Effector CD4-positive, alpha-beta T cell (primary cell): Measurements from ENCODE around the gene FKBP10. TPM values are rescaled to one million over a fixed set of nuclear protein-coding genes. Genes with fewer than 3 reads are reported as not detected.
"Not testable (repeated sequence)": the region's sequence is repeated elsewhere in the genome, so short reads cannot be mapped to it uniquely, and the experiment has no call there.

Experiments used
- DNase-seq: peaks from one replicate; pipeline ENCODE4 v3.0.0-alpha.2; 2020
- total RNA-seq: gene quantifications from one replicate; lab custom pipeline; 2026; lab: John Stamatoyannopoulos, UW

FKBP10 gene, protein sequence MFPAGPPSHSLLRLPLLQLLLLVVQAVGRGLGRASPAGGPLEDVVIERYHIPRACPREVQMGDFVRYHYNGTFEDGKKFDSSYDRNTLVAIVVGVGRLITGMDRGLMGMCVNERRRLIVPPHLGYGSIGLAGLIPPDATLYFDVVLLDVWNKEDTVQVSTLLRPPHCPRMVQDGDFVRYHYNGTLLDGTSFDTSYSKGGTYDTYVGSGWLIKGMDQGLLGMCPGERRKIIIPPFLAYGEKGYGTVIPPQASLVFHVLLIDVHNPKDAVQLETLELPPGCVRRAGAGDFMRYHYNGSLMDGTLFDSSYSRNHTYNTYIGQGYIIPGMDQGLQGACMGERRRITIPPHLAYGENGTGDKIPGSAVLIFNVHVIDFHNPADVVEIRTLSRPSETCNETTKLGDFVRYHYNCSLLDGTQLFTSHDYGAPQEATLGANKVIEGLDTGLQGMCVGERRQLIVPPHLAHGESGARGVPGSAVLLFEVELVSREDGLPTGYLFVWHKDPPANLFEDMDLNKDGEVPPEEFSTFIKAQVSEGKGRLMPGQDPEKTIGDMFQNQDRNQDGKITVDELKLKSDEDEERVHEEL
- not detected for total RNA-seq

DNA sequence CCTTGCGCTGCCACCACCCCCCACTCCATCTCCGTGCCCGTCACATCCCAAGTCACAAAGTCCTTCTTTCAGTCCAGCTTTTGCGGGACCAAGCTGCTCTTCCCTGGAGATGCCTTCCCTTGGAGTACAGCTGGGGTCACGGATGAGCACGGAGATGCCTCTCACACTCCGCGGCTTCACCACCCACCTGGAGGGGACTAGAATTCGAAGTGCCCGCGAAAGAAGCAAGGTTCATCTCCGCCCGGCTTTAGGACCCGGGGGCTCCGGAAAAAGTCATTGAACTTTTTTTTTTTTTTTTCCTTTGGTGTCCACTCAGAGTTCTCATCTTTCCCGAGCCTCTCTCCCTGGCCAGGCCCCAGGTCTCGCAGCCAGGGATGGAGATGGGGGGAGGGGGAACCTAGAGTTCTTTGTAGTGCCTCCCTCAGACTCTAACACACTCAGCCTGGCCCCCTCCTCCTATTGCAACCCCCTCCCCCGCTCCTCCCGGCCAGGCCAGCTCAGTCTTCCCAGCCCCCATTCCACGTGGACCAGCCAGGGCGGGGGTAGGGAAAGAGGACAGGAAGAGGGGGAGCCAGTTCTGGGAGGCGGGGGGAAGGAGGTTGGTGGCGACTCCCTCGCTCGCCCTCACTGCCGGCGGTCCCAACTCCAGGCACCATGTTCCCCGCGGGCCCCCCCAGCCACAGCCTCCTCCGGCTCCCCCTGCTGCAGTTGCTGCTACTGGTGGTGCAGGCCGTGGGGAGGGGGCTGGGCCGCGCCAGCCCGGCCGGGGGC is at the start of gene FKBP10:
FKBP10 (plus strand) TSS at position 624 of the 771 bp plus-strand sequence; CDS start at position 655, 31 bp downstream.
- DNase-seq, result peak; percentile 12

DNA sequence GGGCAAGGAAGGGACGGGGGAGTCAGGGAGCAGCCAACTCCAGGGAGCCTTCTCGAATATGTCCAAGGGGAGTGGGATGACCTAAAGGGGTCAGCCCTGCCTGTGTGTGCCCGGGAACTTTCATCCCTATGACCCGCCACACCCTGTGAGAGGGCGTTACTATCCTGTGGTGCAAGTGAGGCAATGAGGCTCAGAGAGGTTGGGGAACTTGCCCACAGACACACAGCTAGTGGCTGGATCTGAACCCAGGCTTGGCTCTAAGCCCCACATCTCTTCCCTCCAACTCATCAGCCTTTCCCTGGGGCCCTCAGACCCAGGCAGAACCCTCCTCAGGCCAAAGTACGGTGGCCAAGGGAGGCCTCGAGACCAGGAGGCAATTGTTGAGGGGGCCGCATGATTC is 49.5 kb upstream of the FKBP10 start:
- no peak for DNase-seq

DNA sequence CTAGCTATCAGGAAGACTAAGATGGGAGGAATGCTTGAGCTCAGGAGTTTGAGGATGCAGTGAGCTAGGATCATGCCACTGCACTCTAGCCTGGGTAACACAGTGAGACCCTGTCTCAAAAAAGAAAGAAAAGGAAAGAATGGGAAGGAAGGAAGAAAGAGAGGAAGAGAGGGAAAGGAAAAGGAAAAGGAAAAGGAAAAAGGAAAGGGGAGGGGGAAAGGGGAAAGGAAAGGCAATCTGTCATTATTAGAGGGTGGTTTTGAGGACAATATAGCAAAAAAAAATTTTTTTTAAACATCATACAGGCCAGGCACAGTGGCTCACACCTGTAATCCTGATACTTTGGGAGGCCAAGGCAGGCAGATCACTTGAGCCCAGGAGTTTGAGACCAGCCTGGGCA is 46.7 kb upstream of the FKBP10 start:
- DNase-seq, result no peak

DNA sequence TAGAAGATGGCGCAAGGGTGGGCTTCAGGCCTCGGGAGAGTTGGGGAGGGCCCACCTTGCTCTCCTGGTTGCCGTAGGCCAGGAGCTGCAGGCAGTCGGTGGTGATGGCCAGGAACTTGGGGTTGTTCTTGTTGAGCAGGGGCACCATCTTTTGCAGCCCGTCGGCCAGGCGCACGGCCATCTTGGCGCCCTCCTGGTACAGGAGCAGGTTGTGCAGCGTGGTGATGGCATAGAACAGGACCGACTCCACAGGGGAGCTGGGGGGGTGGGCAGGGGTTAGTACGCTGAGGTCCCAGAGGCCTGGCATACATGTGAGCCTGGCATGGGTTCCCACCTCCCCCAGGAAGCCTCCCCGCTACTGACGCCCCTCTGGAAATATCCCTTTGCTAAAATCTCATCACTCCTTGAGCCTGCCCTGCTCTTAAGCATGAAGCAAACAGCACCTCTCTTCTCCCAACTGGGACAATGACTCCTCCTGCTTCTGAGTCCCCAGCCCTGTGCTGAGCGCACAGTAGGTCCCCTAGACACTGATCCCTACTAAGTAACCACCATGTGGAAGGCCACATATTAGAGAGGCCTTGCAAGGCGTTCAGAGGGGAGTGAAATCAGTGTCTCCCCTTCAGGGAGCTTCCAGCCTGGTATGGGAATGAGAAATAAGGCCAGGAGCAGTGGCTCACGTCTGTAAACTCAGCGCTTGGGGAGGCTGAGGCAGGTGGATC is 45.3 kb upstream of the FKBP10 start:
- DNase-seq, result no peak

GRCh38 chr17:41768682-41769288 is 44.0 kb upstream of the FKBP10 start:
- no peak for DNase-seq

GRCh38 chr17:41769346-41769862 is 43.4 kb upstream of the FKBP10 start:
- DNase-seq, result no peak

GRCh38 chr17:41769985-41770384 is 42.8 kb upstream of the FKBP10 start:
- DNase-seq, result no peak

GRCh38 chr17:41771389-41772206 is 41.2 kb upstream of the FKBP10 start:
- DNase-seq, result no peak

DNA sequence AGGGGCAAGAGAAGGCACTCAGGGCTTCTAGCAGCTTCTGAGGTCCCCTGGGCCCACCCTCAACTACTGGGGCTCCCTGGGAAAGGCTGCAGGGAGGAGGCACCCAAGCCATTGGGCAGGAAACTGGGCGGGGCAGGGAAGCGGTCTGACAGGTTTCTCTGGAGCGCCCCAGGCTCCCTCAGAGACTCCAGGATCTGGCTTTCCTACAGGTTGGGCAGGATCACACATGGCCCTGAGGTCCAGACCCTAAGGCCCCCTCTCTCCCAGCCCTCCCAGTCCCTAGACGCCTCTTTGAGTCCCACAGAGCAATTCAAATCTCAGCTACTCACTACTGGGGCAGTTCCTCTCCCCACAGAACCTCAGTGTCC is 40.6 kb upstream of the FKBP10 start:
- no peak for DNase-seq

GRCh38 chr17:41772586-41773189 is 40.1 kb upstream of the FKBP10 start:
- no peak for DNase-seq

DNA sequence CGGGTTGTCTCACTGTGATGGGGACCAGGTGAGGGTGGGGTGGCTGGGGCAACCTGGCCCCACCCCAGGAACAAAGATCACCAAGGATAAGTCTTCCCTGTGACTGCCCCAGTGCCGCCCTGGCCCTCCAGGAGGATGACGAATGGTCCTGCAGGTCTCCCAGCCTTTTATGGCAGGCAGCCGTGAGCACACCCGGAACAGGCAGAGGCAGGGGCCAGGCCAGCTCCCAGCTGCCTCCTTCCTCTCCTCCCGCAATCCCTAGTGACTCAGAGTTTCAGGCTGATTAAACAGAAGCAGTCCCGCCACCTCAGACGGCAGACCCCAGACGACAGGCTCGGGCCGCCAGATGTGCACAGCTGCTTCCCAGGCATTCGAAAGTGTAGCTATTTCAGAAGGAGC is 39.6 kb upstream of the FKBP10 start:
- DNase-seq, result no peak

- no peak for DNase-seq
These were observed 39.0 kb upstream of the FKBP10 start for GRCh38 chr17:41773731-41774193.

- DNase-seq, result no peak
These were observed 37.2 kb upstream of the FKBP10 start for GRCh38 chr17:41775394-41776226.

GRCh38 chr17:41776262-41776900 is 36.4 kb upstream of the FKBP10 start:
- DNase-seq, result not testable (repeated sequence)

DNA sequence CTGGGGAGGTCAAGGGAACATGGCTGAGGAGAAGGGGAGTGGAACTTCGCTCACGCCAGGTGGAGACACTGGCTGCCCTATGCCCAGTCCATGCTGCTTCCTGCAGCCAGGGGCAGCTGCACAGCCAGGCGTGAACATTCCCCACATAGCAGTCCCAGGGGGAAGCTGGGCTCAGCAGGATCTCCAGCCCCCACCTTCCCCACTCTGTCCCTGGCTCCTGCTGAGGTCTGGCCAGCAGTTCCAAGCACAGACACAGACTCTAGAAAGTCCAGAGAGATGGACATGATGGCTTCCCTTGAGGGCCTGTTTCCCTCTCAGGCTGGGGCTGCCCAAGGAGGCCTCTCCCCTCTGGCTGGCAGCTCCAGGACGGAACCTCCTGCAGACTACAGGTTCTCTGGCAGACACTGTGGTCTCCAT is 35.6 kb upstream of the FKBP10 start:
- DNase-seq, result no peak

DNA sequence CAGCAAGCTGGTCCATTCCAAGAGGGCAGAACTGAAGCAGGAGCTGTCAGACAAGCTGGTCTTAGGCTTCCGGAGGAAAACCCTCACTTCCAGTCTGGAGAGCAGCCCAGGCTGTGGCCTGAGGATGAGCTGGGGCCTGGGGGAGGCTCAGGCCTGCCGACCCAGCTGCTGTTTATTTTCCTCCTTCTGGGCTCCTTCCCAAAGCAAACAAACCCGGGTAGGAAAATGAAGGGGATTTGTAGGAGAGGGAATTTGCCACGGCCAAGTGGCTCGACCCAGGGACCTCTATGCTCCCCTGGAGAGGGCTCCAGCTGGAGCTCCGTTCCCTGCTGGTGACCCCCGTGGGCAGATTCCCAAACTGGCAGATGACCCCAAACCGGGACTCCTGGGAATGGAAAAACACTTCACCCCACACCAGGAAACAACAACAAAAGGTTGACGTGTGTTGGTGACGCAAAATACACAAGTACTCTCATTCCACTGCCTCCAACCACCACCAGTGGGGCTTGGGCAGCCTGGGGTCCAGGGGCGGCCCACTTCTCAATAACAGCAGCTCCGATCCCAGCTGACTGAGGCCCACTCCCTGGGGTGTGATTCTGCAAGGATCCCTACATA is 35.1 kb upstream of the FKBP10 start:
- DNase-seq, result no peak

GRCh38 chr17:41779954-41780353 is 32.9 kb upstream of the FKBP10 start:
- DNase-seq, result no peak

DNA sequence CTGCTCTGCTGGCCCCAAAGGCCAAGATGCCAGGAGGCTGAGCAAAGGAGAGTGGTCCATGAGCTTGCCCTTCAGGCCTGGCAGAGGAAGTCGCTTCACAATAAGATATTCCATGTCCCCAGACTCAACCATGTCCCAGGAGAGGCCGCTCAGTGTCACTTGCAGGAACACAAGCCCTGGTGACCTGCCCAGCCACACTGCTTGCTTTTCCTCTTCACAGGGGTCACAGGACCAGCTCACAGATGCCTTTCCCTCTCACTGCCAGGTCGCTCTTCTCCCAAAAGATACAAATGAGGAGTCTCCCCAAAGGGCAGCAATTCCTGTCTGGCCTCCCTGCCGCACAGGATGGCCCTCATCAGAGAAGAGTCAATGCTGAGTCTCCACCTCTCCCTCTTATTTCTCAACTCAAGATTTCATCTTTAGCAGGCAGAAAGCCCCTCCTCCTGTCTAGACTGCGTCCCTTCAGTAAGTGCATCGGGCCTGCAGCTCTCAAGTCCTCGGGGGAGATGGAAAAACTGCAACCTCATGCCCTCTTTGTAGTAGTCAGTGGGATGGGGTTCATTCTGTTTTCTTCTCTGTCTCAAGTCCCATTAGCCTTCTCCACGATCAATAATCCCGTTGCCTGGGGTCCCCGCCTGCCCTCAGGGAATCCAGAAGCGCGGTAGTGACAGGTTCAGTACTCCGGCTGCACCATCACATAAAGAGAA is 31.2 kb upstream of the FKBP10 start:
- DNase-seq, result no peak
